Hematopoietic multipotent progenitor cell treated with erythropoietin and hydrocortisone succinate and interleukin-3 and kit ligand, for 17 days (in vitro differentiated cells): ENCODE data around the gene NTM.

ENCODE experiments used
- DNase-seq: peaks from one replicate; pipeline ENCODE4 v3.0.0-alpha.2; 2015; ENCODE audit warnings: low spot score

The NTM gene

DNA sequence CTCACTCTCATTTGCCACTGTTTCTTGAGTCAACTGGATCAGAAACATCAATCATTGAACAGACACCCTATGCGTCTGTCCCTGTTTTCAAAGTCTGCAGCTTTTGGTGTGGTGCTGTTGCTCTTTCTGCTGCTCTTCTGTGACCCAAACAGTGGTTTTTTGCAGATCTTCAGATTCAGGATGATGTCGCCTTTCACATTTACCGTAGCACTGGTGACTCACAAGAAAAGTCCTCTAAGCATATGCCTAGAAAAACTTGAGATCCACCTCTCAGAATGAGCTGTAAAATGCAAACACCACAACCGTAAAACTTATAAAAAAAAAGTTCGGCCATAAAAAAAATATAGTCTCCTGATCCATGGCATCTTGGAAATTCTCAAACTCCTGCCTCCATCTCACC is 400.4 kb downstream of the NTM start:
- DNase-seq, result no peak

DNA sequence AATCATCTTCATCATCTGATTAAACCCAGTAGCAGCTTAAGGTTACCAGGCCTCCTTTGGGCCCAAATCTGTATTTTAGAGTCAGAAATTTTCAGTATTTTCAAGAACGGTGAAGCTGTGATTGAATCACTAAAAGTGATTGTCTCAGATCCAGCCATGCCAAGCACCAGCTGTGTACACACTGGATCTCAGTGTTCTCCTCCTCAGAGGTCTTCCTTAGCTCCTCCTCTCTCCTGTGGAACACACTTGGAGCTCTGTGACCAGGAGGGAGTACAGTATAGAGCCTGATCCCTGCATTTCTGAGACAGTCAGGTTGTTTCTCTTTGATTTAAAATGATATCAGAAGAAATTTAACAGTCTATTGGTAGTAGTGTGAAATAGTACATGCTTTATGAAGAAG is 401.1 kb downstream of the NTM start:
- DNase-seq, result no peak

DNA sequence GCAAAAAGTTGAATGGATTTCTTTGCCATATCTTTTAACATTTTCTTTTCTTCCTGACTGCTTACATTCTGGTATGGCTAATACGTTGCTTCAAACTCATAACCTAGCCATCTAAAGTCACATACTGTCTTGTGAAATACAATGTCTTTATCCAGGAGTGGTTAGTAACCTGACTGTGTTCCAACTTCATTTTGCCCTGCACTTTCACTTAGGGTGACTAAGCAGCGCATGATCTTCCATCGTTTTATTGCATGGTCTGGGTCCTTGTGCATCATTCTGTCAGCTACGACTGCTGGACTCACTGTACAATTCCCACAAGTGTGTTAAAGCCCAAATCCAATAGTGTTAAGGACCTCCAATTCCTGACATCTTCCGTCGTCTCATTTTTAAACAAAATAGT is 403.2 kb downstream of the NTM start:
- DNase-seq, result no peak

DNA sequence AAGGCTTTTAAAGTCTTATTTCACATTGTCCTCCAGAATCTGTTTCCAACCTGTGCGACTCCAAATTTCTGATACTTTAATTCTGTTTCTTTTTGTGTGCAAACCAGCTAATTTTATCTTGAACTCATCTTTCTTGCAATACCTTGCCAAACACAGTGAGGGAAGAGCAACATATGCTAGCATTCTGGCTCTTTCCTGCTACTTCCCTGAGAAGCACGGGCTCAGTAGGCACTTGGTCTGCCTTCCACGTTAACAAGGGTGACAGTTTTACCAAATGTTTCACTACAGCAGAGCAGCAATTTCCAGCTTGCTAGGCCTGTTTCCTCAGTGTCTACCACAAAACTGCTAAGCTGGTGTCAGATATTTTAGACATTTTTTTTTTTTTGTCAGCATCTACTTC is 405.8 kb downstream of the NTM start:
- DNase-seq, result no peak

DNA sequence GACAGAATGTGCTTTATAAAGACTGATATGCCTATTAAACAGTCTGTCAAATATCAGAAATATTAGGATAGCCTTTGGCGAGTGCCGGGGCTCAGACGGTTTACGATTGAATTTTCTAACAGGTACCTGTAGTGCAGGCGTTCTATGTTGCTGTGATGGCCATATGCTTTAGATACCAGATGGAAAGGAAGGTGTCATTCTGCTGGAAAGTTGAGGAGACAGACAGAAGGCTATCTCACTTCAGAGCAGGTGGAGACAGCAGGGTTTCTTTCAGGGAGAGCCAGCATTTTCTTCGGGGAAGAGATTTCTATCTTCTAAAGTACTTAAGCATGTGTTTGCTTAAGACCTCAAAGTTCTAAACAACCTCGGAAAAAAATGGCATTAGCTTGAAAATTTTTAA is 415.4 kb downstream of the NTM start:
- no peak for DNase-seq

DNA sequence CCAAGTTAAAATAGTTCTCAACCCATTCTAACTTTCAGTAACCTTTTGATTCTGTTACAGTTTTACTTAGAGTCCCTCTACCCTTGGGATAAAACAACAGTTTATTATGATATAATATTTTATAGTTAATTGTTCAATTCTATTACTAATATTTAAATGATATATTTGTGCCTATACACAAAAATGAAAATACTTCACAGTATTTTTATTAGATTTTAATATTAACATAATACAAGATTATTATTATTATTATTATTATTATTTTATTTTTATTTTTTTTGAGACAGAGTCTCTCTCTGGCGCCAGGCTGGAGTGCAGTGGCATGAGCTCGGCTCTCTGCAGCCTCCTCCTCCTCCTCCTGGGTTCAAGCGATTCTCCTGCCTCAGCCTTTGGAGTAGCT is 416.7 kb downstream of the NTM start:
- DNase-seq, result no peak

GRCh38 chr11:131790586-131790985 is 420.2 kb downstream of the NTM start:
- DNase-seq, result no peak

DNA sequence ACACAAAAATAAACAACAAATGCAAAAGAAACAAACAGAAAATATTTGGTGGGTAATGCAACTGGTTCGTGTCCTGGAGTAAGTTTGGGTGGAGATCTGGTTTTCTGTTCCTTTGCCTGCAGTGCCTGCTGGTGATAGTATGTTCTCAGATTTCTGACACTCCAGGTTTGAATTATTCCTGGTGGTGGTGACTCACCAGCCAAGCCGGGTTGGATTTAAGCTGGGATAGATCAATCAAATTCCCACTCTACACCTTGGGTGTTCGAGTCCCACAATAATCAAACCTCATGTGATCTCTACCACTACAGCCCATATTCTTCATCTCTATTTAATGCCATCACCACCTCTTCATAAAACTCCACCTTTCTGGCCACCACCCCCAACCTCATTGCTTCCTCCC is 421.8 kb downstream of the NTM start:
- DNase-seq, result no peak

DNA sequence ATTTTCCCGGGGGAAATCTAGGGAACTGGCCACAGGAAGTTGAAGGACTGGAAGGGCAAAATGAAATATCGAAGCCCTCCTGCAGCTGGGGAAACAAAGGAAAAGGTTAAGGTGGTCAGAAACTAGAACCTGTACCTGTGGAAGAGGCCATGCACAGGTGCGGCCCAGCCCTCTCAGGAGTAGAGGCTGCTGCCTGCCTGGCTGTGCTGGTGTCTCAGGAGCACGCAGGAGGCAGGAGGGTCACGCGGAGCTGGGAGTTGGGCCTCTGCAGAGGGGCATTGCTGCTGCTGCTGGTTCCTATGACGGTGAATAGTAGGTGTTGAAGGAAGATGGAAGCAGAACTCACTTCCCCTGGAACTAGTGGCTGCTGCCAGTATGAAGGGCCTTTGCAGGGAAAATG is 425.7 kb downstream of the NTM start:
- no peak for DNase-seq

DNA sequence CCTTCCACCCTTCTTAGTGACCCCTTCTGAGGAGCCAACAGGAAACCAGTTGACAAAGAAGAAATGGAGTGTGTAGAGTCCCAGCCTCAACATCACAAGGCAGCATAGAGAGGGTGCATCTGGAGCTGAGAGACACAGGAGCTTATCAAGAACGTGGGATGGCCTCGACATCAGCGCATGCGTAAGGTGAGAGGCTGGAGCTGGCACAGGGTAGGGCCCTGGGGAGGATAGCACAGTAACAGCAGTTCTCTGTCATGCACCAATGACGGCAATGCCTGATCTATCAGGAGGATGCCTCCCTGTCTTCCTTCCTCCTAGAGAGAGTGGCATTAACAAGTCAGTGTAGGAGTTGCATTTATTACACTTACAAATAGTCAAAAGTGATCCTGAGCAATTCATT is 426.1 kb downstream of the NTM start:
- DNase-seq, result no peak

DNA sequence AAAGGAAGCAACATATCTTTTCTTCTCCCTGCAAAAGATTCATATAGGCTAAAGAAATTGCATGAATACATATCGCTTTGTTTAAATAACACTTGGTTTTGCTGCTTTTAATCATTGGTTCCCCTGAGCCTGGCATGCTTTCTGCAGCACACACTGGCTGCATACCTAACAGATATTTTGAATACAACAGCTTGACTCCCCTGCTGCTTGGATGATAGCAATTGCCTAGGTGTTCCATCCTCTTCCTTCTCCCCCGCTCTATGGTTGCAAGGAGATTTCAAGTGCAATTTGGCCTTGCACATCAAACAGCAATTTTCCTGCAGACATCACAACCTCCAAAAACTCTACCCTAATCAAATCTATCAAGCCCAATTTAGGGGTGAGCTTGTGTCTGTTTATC is 430.0 kb downstream of the NTM start:
- DNase-seq, result no peak

DNA sequence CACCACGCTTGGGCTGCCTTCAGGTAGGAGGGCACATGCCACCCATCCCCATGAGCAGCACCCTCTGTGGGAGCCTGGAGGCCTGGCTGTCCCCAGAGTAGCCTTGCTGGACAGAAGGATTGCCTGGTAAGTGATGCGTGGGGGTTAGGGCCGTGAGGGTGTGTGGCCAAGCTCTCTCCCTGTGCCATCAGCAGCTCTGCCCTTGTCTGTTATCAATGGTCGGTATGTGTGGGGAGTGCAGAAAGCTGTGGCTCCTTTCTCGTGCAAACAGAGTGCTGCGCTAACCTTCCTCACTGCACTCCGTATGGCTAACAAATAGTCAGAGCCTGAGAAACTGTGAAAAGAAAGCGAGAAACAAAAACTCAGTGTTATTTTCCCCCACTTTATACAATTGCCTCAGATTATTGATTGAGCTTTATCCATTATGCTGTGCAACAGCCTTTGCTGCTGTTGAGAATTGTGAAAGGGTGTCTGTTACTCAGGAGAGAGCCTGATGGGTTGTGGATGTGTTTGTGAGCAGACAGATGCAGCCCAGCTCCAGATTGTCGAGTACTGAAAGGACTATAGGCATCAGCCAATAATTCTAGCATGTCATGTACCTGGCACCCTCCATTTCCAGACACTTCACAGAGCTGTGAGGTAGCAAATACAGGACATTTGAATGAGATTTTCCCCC is 432.2 kb downstream of the NTM start:
- no peak for DNase-seq

DNA sequence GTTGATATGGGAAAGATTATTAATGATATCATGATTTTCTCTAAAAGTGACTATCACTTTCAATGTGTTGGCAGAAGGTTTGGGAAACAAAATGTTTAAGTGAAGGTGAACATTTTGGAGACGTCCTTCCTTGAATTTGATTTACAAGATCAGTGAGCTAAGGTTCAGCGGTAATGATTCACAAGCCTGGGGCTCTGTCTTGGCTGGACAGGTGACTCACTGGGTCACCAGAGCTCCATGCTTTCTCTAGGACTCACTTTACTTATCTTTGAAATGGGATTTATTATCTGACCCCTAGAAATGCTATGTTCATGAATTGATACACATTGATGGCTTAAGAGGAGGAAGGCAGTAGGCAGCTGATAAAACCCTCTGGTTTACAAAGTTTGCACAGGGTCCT is 437.5 kb downstream of the NTM start:
- no peak for DNase-seq

- no peak for DNase-seq
Measured at GRCh38 chr11:131808470-131808869, 438.1 kb downstream of the NTM start.

- no peak for DNase-seq
Measured at GRCh38 chr11:131809203-131809918, 438.9 kb downstream of the NTM start.

GRCh38 chr11:131810541-131810940 is 440.1 kb downstream of the NTM start:
- no peak for DNase-seq

DNA sequence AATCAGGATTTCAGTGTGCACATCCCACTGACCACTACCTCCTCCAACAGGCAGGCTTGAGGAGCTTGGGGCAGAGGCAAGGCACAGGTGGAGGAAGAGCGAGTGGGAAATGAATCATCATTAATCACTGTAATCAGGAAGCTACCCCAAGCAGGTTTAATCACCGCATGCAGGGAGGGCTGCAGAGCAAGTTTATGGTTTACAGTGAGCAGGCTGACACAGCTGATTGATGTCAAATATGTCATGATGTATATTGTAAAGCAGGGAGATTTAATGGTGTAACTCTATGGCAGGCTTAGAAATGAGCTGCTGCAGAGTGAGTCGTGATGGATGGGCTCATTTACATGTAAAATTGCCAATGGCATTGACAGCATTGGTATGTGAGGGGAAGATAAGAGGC is 441.0 kb downstream of the NTM start:
- no peak for DNase-seq

DNA sequence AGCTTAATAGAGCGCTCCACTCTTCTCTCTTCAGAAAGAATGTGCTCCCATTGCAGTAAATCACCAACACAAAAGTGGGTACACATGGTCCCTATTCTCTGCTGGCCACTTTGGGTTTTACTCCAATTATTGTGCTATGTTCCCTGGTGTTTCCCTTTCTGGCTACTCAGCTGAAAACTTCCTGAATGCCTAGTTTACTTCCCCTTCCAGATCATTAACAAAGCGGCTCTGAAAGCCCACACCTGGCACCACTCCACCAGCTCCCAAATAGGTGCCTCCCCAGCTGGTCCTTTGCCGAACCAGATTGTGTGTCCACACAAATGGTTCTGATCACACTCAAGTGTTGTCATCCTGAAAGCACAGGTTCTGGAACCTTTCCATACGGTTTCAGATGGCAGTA is 443.7 kb downstream of the NTM start:
- DNase-seq, result no peak

GRCh38 chr11:131815590-131815989 is 445.2 kb downstream of the NTM start:
- DNase-seq, result no peak

- DNase-seq, result no peak
Measured at GRCh38 chr11:131816051-131816450, 445.6 kb downstream of the NTM start.

DNA sequence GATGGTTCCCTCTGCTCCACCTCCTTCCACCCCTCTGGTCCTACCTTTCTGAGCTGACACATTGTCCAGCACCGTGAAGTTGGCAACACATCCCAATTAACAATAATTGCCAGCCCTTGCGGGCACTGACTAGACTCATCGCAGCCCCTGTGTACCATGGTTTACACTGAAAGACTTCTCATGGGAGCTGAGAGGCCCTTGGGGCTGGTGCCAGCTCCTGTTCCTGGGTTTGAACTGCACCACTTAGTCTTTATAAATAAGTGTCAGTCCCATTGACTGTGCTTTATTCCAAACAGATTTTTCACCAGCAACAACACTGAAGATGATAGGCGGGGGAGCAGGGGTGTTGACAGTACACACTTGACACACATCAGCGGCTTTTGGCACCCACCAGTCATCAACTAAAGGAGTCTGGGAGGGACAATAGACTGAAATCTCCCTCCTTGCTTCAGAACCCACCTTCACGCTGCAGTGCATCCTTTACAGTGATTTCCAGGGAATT is 447.3 kb downstream of the NTM start:
- no peak for DNase-seq

GRCh38 chr11:131819865-131820264 is 449.4 kb downstream of the NTM start:
- no peak for DNase-seq

DNA sequence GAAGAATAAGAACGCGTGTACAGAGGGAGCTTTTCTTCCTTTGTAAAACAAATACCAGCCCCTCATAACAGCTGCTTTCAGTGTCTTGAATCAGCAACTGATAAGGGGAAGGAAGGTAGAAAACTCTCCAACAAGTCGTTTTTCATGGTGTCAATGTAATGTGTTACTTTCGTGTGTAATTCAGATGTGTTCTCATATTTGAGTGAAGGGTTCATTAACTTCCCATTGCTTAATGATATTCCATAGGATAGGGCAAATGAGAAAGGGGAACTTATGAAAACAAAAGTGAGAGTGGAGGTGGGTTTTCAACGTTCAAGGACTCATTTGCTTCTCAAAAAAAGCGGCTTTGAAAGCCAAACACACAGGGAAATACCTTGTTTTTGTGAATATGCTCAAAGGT is 452.1 kb downstream of the NTM start:
- no peak for DNase-seq

- no peak for DNase-seq
Measured at GRCh38 chr11:131823772-131824171, 453.4 kb downstream of the NTM start.
